ENCODE measurements around the gene CAMTA1.
"Not testable (repeated sequence)": the region's sequence is repeated elsewhere in the genome, so short reads cannot be mapped to it uniquely, and the experiment has no call there.

DNA sequence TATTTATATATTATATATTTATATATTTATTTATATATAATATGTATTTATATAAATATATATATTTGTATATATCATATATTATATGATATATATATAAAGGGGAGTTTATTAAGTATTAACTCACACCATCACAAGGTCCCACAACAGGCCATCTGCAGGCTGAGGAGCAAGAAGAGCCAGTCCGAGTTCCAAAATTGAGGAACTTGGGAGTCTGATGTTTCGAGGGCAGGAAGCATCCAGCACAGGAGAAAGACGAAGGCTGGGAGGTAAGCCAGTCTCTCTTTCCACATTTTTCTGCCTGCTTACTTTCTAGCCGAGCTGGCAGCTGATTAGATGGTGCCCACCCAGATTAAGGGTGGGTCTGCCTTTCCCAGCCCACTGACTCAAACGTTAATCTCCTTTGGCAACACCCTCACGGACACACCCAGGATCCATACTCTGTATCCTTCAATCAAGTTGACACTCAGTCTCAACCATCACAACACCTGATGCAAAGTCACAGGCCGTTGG, 42.5 kb upstream of the CAMTA1 start:
- TF ChIP-seq, protein P1, sequence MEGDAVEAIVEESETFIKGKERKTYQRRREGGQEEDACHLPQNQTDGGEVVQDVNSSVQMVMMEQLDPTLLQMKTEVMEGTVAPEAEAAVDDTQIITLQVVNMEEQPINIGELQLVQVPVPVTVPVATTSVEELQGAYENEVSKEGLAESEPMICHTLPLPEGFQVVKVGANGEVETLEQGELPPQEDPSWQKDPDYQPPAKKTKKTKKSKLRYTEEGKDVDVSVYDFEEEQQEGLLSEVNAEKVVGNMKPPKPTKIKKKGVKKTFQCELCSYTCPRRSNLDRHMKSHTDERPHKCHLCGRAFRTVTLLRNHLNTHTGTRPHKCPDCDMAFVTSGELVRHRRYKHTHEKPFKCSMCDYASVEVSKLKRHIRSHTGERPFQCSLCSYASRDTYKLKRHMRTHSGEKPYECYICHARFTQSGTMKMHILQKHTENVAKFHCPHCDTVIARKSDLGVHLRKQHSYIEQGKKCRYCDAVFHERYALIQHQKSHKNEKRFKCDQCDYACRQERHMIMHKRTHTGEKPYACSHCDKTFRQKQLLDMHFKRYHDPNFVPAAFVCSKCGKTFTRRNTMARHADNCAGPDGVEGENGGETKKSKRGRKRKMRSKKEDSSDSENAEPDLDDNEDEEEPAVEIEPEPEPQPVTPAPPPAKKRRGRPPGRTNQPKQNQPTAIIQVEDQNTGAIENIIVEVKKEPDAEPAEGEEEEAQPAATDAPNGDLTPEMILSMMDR (conservative IDR thresholded peaks at IDR 0.05; ENCODE audit: low read depth, low read length) = not testable (repeated sequence)
- TF ChIP-seq EZH2 (IDR thresholded peaks at IDR 0.05; ENCODE audit: borderline replicate concordance, low read depth, low read length, poor library complexity, severe bottlenecking) = not testable (repeated sequence)

All from A673 (cell line).